ENCODE results near the gene OR2V1. TPM values are rescaled to one million over a fixed set of nuclear protein-coding genes. Genes with fewer than 3 reads are reported as not detected.

OR2V1 gene
- total and polyA plus RNA-seq, 3 donors from 2014 or later, result not detected

GRCh38 chr5:181158869-181159268, 27.9 kb upstream of the OR2V1 start:
- Histone ChIP-seq H3K27me3 (no peaks in the 10 kb centered on the region), H3K4me1 (no peaks in the 10 kb centered on the region), H3K9me3 (no peaks in the 10 kb centered on the region), H3K4me3 (no peak overlapping the region), H3K27ac (no peak overlapping the region), H3K36me3 (ENCODE audit: low read depth, missing control alignments) (no peaks in the 10 kb centered on the region)
- no peak for TF ChIP-seq POLR2A (IDR thresholded peaks at IDR 0.05)
- TF ChIP-seq CTCF (IDR thresholded peaks at IDR 0.05), result no peak
- DNase-seq, result no peak
- intact Hi-C loops (cut with DNase I; ENCODE audit: low total_unique reads), result no loop called here
- 55 to 76% methylated on average over 3 of the region's 3 CpGs for WGBS, 2 donors

- DNase-seq, result no peak
- intact Hi-C loops (cut with DNase I; ENCODE audit: low total_unique reads), result no loop called here
- no peaks in the 10 kb centered on the region for H3K36me3 ChIP-seq (ENCODE audit: low read depth, missing control alignments)
These were observed 25.8 kb upstream of the OR2V1 start for GRCh38 chr5:181156758-181157157.

GRCh38 chr5:181153814-181154213, 22.8 kb upstream of the OR2V1 start:
- intact Hi-C loops (cut with DNase I; ENCODE audit: low total_unique reads), result no loop called here
- no peaks in the 10 kb centered on the region for H3K27me3 ChIP-seq
- DNase-seq, result no peak
- no peaks in the 10 kb centered on the region for H3K4me1 ChIP-seq
- H3K9me3 ChIP-seq, result no peaks in the 10 kb centered on the region
- 82 to 84% methylated on average over 5 of the region's 5 CpGs for WGBS, 2 donors
- TF ChIP-seq POLR2A (IDR thresholded peaks at IDR 0.05), result no peak
- TF ChIP-seq CTCF (IDR thresholded peaks at IDR 0.05), result no peak
- no peak overlapping the region for H3K27ac ChIP-seq
- no peaks in the 10 kb centered on the region for H3K36me3 ChIP-seq (ENCODE audit: low read depth, missing control alignments)
- no peak overlapping the region for H3K4me3 ChIP-seq

More at GRCh38 chr5:181156758-181157157, 25.8 kb upstream of the OR2V1 start:
- Histone ChIP-seq H3K27ac (no peak overlapping the region), H3K9me3 (no peaks in the 10 kb centered on the region), H3K4me1 (no peaks in the 10 kb centered on the region), H3K4me3 (no peak overlapping the region), H3K27me3 (no peaks in the 10 kb centered on the region)
- TF ChIP-seq POLR2A (IDR thresholded peaks at IDR 0.05) (no peak), CTCF (IDR thresholded peaks at IDR 0.05) (no peak)
- WGBS, 2 donors, result 42 to 48% methylated on average over 3 of the region's 3 CpGs

- no peak for DNase-seq
- intact Hi-C loops (cut with DNase I; ENCODE audit: low total_unique reads), result no loop called here
- Histone ChIP-seq H3K27ac (no peak overlapping the region), H3K36me3 (ENCODE audit: low read depth, missing control alignments) (no peaks in the 10 kb centered on the region), H3K4me1 (no peaks in the 10 kb centered on the region), H3K27me3 (no peaks in the 10 kb centered on the region), H3K9me3 (no peaks in the 10 kb centered on the region), H3K4me3 (no peak overlapping the region)
- TF ChIP-seq CTCF (IDR thresholded peaks at IDR 0.05) (no peak), POLR2A (IDR thresholded peaks at IDR 0.05) (no peak)
- 83 to 85% methylated on average over 8 to 9 of the region's 9 CpGs for WGBS, 2 donors
These were observed 21.4 kb upstream of the OR2V1 start for GRCh38 chr5:181152406-181152805.

- intact Hi-C loops (cut with DNase I; ENCODE audit: low total_unique reads), result no loop called here
- DNase-seq, result no peak
- WGBS, 2 donors, result 25 to 42% methylated on average over 8 to 9 of the region's 9 CpGs
These were observed 20.2 kb upstream of the OR2V1 start for GRCh38 chr5:181151146-181151545.

More at GRCh38 chr5:181151146-181151545, 20.2 kb upstream of the OR2V1 start:
- Histone ChIP-seq H3K4me3 (no peak overlapping the region), H3K9me3 (no peaks in the 10 kb centered on the region), H3K36me3 (ENCODE audit: low read depth, missing control alignments) (no peaks in the 10 kb centered on the region), H3K27ac (no peak overlapping the region), H3K27me3 (no peaks in the 10 kb centered on the region), H3K4me1 (no peaks in the 10 kb centered on the region)
- TF ChIP-seq POLR2A (IDR thresholded peaks at IDR 0.05) (no peak), CTCF (IDR thresholded peaks at IDR 0.05) (no peak)

Data from testis (tissue), 3 donors.